Spleen (tissue), 7 donors: ENCODE results near the gene CTTNBP2NL.

Experiments used
- POLR2A ChIP-seq, 3 donors: fragments of 450-650 bp; IDR thresholded peaks; one replicate each; pipeline ENCODE4 v1.5.1; 2017; ENCODE audit warnings: antibody characterized with exemption in 3 of 3, mild to moderate bottlenecking in 1 of 3
- POLR2AphosphoS5 ChIP-seq, 3 donors: sonication (generic); formaldehyde crosslinking; IDR thresholded peaks; one replicate each; pipeline ENCODE4 v1.5.1; 2017; ENCODE audit warnings: antibody characterized with exemption in 3 of 3
- TF ChIP-seq, protein P1 (sequence below), 11 experiments: fragments of 200-600 bp in 7 of 11; fragments of 450-650 bp in 4 of 11; sonication (generic) in 4 of 11; IDR thresholded peaks in 8 of 11; conservative IDR thresholded peaks in 3 of 11; 1 replicate in 7 of 11; 2 replicates in 4 of 11; pipeline versions ENCODE4 v1.4.0 to v1.8.0; 2016 to 2021; ENCODE audit warnings: antibody characterized with exemption in 11 of 11, inconsistent platforms in 4 of 11, mild to moderate bottlenecking in 1 of 11
- donor health status: DM: no; HTN: no; CAD: no; lungs with moderate emphysema.
- donor health status: DM: no; HTN: no; CAD: no.
- donor health status: DM: no; HTN: no; CAD: no.

GRCh38 chr1:112506306-112506705 is 110.3 kb downstream of the CTTNBP2NL start:
- no peak for TF ChIP-seq POLR2AphosphoS5 (IDR thresholded peaks at IDR 0.05)
- no peak for TF ChIP-seq POLR2A (IDR thresholded peaks at IDR 0.05)
- TF ChIP-seq, protein P1, sequence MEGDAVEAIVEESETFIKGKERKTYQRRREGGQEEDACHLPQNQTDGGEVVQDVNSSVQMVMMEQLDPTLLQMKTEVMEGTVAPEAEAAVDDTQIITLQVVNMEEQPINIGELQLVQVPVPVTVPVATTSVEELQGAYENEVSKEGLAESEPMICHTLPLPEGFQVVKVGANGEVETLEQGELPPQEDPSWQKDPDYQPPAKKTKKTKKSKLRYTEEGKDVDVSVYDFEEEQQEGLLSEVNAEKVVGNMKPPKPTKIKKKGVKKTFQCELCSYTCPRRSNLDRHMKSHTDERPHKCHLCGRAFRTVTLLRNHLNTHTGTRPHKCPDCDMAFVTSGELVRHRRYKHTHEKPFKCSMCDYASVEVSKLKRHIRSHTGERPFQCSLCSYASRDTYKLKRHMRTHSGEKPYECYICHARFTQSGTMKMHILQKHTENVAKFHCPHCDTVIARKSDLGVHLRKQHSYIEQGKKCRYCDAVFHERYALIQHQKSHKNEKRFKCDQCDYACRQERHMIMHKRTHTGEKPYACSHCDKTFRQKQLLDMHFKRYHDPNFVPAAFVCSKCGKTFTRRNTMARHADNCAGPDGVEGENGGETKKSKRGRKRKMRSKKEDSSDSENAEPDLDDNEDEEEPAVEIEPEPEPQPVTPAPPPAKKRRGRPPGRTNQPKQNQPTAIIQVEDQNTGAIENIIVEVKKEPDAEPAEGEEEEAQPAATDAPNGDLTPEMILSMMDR (IDR thresholded peaks at IDR 0.05 in 8 of 11, conservative IDR thresholded peaks at IDR 0.05 in 3 of 11), result no peak
